RWPE1 (cell line): Measurements from ENCODE around the gene COL28A1.

Experiments
- CTCF ChIA-PET: fragments of 350-600 bp; sonication (Branson Sonifier 250); formaldehyde crosslinking; extraction: SDS; loops from one replicate; lab custom pipeline; 2021; lab: Yijun Ruan, JAX
- POLR2A ChIA-PET: fragments of 400-600 bp; formaldehyde crosslinking; extraction: SDS; loops from one replicate; lab custom pipeline; 2020; ENCODE audit warnings: antibody characterized with exemption; ENCODE audit not compliant: low non-redundant PET; lab: Yijun Ruan, JAX
- DNase-seq: peaks from one replicate; pipeline ENCODE4 v3.0.0; 2012; ENCODE audit warnings: low spot score
- H3K27ac ChIP-seq: fragments of 450-650 bp; 2 replicates; pipeline ENCODE4 v1.5.1; 2017
- TF ChIP-seq, protein P1 (sequence below): fragments of 450-650 bp; conservative IDR thresholded peaks from 2 replicates; pipeline ENCODE4 v1.5.1; 2017; ENCODE audit warnings: low read depth, mild to moderate bottlenecking

The COL28A1 gene

GRCh38 chr7:7331523-7331922 lies 204.2 kb downstream of the COL28A1 start:
- no peak for DNase-seq
- no peak overlapping the region for H3K27ac ChIP-seq
- POLR2A ChIA-PET = no interaction called here
- TF ChIP-seq, protein P1, sequence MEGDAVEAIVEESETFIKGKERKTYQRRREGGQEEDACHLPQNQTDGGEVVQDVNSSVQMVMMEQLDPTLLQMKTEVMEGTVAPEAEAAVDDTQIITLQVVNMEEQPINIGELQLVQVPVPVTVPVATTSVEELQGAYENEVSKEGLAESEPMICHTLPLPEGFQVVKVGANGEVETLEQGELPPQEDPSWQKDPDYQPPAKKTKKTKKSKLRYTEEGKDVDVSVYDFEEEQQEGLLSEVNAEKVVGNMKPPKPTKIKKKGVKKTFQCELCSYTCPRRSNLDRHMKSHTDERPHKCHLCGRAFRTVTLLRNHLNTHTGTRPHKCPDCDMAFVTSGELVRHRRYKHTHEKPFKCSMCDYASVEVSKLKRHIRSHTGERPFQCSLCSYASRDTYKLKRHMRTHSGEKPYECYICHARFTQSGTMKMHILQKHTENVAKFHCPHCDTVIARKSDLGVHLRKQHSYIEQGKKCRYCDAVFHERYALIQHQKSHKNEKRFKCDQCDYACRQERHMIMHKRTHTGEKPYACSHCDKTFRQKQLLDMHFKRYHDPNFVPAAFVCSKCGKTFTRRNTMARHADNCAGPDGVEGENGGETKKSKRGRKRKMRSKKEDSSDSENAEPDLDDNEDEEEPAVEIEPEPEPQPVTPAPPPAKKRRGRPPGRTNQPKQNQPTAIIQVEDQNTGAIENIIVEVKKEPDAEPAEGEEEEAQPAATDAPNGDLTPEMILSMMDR = no peak
- CTCF ChIA-PET = no interaction called here

DNA sequence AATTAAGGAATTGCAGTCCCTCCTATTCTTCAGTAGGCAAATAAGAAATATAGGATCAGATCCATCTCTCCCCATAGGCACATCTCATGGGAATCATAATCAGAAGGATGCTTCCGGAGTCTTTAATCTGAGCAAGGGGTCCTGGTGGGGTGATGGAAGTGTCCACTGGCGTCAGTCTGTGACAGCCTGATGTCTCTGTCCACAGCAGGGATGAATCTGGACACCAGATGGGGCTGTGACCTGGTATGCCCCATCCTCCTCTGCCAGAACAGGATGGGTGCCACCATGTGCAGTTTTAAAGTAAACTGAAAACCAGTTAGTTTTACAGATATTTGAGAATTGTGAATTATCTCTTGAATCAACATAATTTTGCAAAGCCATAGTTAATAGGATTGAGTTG lies 204.7 kb downstream of the COL28A1 start:
- ChIA-PET CTCF (no interaction called here), POLR2A (no interaction called here)
- TF ChIP-seq, protein P1 = no peak
- no peak overlapping the region for H3K27ac ChIP-seq
- no peak for DNase-seq

DNA sequence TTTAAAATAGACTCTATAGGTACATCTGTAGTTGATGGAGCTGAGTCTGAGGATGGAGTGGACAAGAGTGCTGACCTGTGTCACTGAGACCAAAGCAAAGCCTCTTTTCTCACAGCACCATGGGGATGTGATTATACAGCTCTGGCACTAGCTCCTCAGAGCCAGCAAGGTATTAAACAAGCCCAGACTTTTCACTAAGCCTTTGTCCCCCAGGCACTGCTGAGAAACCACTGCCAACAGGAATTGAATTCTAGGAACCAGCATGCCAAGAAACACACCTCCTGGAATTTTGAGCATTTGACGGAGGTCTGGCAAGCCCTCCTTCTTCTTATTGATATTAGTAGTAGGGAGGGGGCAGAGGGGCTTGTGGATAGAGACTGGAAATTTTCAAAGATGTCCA lies 206.3 kb downstream of the COL28A1 start:
- ChIA-PET CTCF (no interaction called here), POLR2A (no interaction called here)
- TF ChIP-seq, protein P1 = no peak
- peak; percentile 38 for DNase-seq
- H3K27ac ChIP-seq = no peak overlapping the region

DNA sequence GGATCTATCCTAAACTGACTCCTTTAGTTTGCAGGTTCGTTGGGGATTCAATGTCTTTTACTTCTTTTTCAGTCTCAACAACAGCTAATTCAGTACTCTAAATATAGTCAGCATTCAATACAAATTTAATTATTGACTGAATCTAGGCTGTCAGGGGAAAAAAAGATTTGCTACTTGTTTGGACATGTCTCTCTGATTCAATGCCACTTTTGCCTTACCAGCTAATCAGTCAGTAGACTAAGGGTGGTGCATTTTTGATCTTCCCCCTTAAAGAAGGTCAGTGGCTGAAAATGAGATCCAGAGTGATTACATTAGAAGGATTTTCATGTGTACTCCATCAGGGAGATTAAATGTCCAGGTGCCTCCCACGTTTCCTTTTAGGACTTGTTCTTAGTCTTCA lies 208.2 kb downstream of the COL28A1 start:
- POLR2A ChIA-PET = no interaction called here
- DNase-seq = peak; percentile 43
- TF ChIP-seq, protein P1 = no peak
- H3K27ac ChIP-seq = no peak overlapping the region
- CTCF ChIA-PET = interaction anchor here (0.6 kb wide), 1 partner anchor 55 kb away, joined by 3 read pairs; no protein-coding TSS in a partner anchor

GRCh38 chr7:7324698-7325097 lies 211.0 kb downstream of the COL28A1 start:
- TF ChIP-seq, protein P1 = no peak
- H3K27ac ChIP-seq = no peak overlapping the region
- POLR2A ChIA-PET = no interaction called here
- peak; percentile 29 for DNase-seq
- CTCF ChIA-PET = no interaction called here

DNA sequence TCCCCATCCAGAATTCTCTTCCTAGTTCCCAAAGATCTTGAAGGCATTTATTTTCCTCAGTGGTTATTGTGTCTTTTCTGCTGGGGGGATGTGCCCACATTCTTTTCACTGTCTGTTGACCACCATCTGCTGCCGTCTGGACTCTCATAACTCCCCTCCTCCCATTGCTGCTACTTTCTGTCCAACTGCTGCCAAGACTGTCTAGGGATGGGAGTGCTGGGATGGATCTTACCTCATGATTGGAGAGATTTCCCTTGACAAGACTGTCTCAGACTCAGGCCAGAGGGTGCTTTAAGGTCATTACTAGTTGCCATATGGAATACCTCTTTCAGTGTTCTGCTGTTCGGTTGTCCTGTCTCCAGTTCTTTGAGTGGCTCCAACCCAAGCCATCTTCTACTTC lies 211.8 kb downstream of the COL28A1 start:
- TF ChIP-seq, protein P1 = no peak
- ChIA-PET POLR2A (no interaction called here), CTCF (no interaction called here)
- H3K27ac ChIP-seq = no peak overlapping the region
- no peak for DNase-seq

- DNase-seq = no peak
- no peak overlapping the region for H3K27ac ChIP-seq
- TF ChIP-seq, protein P1 = no peak
- ChIA-PET POLR2A (no interaction called here), CTCF (no interaction called here)
Observed at GRCh38 chr7:7323352-7323751, 212.3 kb downstream of the COL28A1 start.
